Right lobe of liver (tissue), 4 donors: ENCODE data around the gene PDZD2.

Source experiments
- CTCF ChIP-seq, 4 donors: fragments of 200-600 bp in 3 of 4; fragments of 450-650 bp in 1 of 4; IDR thresholded peaks; one replicate each; pipeline versions ENCODE4 v1.5.1 to v1.8.0; 2016 to 2022; ENCODE audit warnings: antibody characterized with exemption in 4 of 4, mild to moderate bottlenecking in 2 of 4
- POLR2A ChIP-seq: fragments of 450-650 bp; IDR thresholded peaks from one replicate; pipeline ENCODE4 v1.6.1; 2017; ENCODE audit warnings: antibody characterized with exemption, mild to moderate bottlenecking
- donor health status: DM: no; HTN: no; CAD: no.
- donor health status: DM: no; HTN: no; CAD: no.
- donor health status: DM: no; HTN: yes; CAD: no.

- TF ChIP-seq POLR2A: no peak
- TF ChIP-seq CTCF (IDR thresholded peaks at IDR 0.05): no peak
Observed at GRCh38 chr5:32099486-32100035, 460.6 kb downstream of the PDZD2 start.
